HepG2 (cell line): ENCODE data around the gene KCTD15. TPM values are rescaled to one million over a fixed set of nuclear protein-coding genes. Genes with fewer than 3 reads are reported as not detected.

Source experiments
- DMTF1 ChIP-seq: sonication (generic); formaldehyde crosslinking; IDR thresholded peaks from 2 replicates; pipeline ENCODE4 v1.4.0; 2020; ENCODE audit warnings: mild to moderate bottlenecking, missing genetic modification reagents
- PLRG1 ChIP-seq: fragments of 450-650 bp; conservative IDR thresholded peaks from 2 replicates; pipeline ENCODE4 v1.6.1; 2016
- PRPF4 ChIP-seq: fragments of 200-400 bp; formaldehyde crosslinking; IDR thresholded peaks from 2 replicates; pipeline ENCODE4 v1.6.1; 2016; ENCODE audit warnings: low read length, low read depth; ENCODE audit not compliant: poor library complexity, severe bottlenecking
- RXRB ChIP-seq: IDR thresholded peaks from 2 replicates; pipeline ENCODE4 v1.6.1; 2016; ENCODE audit warnings: borderline replicate concordance, missing genetic modification reagents, missing compliant biosample characterization
- U2AF1 ChIP-seq: fragments of 200-400 bp; formaldehyde crosslinking; optimal IDR thresholded peaks from 2 replicates; pipeline ENCODE3; 2017; ENCODE audit warnings: mild to moderate bottlenecking, low read depth, low read length
- ZNF337 ChIP-seq: sonication (generic); formaldehyde crosslinking; IDR thresholded peaks from 2 replicates; pipeline ENCODE4 v1.5.1; 2020; ENCODE audit warnings: missing genetic modification reagents, low read depth, mild to moderate bottlenecking, borderline replicate concordance
- ZNF619 ChIP-seq: sonication (generic); formaldehyde crosslinking; IDR thresholded peaks from 2 replicates; pipeline ENCODE4 v1.4.0; 2020; ENCODE audit warnings: mild to moderate bottlenecking, missing genetic modification reagents
- ZNF766 ChIP-seq: sonication (generic); formaldehyde crosslinking; IDR thresholded peaks from 2 replicates; pipeline ENCODE4 v1.5.0; 2020; ENCODE audit warnings: missing genetic modification reagents, borderline replicate concordance
- polyA plus RNA-seq, 8 experiments: library from polyadenylated mRNA; depleted of rRNA in 3 of 8; stranded (reverse) in 7 of 8; unstranded in 1 of 8; fragments of >200 nt; fragmentation: Illumina TruSeq in 4 of 8; extraction: Trizol in 4 of 8; gene quantifications; 2 replicates each; pipeline versions ENCODE4 v1.2.1 to v1.2.3, GENCODE V29; 2011 to 2016; ENCODE audit warnings: low read depth in 4 of 8, missing spikeins in 1 of 8, mixed read lengths in 1 of 8; ENCODE audit not compliant: insufficient read depth in 1 of 8
- total RNA-seq, 5 experiments: library from RNA; depleted of rRNA; stranded (reverse); fragments of >200 nt; fragmentation: Illumina TruSeq; extraction: Trizol; gene quantifications; 2 replicates each; pipeline ENCODE4 v1.2.3, GENCODE V29; 2016; ENCODE audit warnings: low read depth in 1 of 5
- TF ChIP-seq, protein P1 (sequence below), 2 experiments: fragments of 450-650 bp in 1 of 2; sonication (generic) in 1 of 2; formaldehyde crosslinking in 1 of 2; IDR thresholded peaks; 2 replicates each; pipeline versions ENCODE4 v1.6.1 to v1.8.0; 2016 to 2022; ENCODE audit warnings: antibody characterized with exemption in 1 of 2, mild to moderate bottlenecking in 1 of 2, missing genetic modification reagents in 1 of 2
- TF ChIP-seq, protein P2 (sequence below): sonication (generic); formaldehyde crosslinking; IDR thresholded peaks from 2 replicates; pipeline ENCODE4 v1.9.0; 2021; ENCODE audit warnings: missing genetic modification reagents, borderline replicate concordance
- TF ChIP-seq, protein P3 (sequence below): sonication (generic); formaldehyde crosslinking; IDR thresholded peaks from 2 replicates; pipeline ENCODE4 v1.5.0; 2020; ENCODE audit warnings: missing genetic modification reagents
- TF ChIP-seq, protein P4 (sequence below): sonication (generic); formaldehyde crosslinking; IDR thresholded peaks from 2 replicates; pipeline ENCODE4 v1.5.0; 2020; ENCODE audit warnings: missing genetic modification reagents, mild to moderate bottlenecking, borderline replicate concordance

Gene KCTD15
- total and polyA plus RNA-seq, 2 of the 13 experiments (the other 11 are each of a cell fraction or from before 2014, with no cell fraction given), result 13.2 to 16.7 TPM

- TF ChIP-seq, protein P1, sequence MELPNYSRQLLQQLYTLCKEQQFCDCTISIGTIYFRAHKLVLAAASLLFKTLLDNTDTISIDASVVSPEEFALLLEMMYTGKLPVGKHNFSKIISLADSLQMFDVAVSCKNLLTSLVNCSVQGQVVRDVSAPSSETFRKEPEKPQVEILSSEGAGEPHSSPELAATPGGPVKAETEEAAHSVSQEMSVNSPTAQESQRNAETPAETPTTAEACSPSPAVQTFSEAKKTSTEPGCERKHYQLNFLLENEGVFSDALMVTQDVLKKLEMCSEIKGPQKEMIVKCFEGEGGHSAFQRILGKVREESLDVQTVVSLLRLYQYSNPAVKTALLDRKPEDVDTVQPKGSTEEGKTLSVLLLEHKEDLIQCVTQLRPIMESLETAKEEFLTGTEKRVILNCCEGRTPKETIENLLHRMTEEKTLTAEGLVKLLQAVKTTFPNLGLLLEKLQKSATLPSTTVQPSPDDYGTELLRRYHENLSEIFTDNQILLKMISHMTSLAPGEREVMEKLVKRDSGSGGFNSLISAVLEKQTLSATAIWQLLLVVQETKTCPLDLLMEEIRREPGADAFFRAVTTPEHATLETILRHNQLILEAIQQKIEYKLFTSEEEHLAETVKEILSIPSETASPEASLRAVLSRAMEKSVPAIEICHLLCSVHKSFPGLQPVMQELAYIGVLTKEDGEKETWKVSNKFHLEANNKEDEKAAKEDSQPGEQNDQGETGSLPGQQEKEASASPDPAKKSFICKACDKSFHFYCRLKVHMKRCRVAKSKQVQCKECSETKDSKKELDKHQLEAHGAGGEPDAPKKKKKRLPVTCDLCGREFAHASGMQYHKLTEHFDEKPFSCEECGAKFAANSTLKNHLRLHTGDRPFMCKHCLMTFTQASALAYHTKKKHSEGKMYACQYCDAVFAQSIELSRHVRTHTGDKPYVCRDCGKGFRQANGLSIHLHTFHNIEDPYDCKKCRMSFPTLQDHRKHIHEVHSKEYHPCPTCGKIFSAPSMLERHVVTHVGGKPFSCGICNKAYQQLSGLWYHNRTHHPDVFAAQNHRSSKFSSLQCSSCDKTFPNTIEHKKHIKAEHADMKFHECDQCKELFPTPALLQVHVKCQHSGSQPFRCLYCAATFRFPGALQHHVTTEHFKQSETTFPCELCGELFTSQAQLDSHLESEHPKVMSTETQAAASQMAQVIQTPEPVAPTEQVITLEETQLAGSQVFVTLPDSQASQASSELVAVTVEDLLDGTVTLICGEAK (IDR thresholded peaks at IDR 0.05), result no peak
- TF ChIP-seq, protein P1 (CRISPR knock-in tag; IDR thresholded peaks at IDR 0.05), result no peak
- TF ChIP-seq U2AF1 (no peak), DMTF1 (no peak), ZNF337 (CRISPR knock-in tag) (no peak), PRPF4 (no peak), RXRB (no peak; the same call in 1 of the 2 replicates), PLRG1 (no peak), ZNF619 (CRISPR knock-in tag) (peak; percentile 76; the same call in 1 of the 2 replicates), ZNF766 (CRISPR knock-in tag) (no peak)
- TF ChIP-seq, protein P2, sequence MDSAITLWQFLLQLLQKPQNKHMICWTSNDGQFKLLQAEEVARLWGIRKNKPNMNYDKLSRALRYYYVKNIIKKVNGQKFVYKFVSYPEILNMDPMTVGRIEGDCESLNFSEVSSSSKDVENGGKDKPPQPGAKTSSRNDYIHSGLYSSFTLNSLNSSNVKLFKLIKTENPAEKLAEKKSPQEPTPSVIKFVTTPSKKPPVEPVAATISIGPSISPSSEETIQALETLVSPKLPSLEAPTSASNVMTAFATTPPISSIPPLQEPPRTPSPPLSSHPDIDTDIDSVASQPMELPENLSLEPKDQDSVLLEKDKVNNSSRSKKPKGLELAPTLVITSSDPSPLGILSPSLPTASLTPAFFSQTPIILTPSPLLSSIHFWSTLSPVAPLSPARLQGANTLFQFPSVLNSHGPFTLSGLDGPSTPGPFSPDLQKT (CRISPR knock-in tag), result no peak
- TF ChIP-seq, protein P3, sequence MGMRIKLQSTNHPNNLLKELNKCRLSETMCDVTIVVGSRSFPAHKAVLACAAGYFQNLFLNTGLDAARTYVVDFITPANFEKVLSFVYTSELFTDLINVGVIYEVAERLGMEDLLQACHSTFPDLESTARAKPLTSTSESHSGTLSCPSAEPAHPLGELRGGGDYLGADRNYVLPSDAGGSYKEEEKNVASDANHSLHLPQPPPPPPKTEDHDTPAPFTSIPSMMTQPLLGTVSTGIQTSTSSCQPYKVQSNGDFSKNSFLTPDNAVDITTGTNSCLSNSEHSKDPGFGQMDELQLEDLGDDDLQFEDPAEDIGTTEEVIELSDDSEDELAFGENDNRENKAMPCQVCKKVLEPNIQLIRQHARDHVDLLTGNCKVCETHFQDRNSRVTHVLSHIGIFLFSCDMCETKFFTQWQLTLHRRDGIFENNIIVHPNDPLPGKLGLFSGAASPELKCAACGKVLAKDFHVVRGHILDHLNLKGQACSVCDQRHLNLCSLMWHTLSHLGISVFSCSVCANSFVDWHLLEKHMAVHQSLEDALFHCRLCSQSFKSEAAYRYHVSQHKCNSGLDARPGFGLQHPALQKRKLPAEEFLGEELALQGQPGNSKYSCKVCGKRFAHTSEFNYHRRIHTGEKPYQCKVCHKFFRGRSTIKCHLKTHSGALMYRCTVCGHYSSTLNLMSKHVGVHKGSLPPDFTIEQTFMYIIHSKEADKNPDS (CRISPR knock-in tag), result 0 out of 2 replicates have a peak, but pooled peaks have one; percentile 32
- TF ChIP-seq, protein P4, sequence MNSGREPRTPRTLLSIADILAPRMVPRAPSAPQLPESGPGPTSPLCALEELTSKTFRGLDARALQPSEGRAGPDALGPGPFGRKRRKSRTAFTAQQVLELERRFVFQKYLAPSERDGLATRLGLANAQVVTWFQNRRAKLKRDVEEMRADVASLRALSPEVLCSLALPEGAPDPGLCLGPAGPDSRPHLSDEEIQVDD (CRISPR knock-in tag), result no peak
Measured at GRCh38 chr19:33778089-33778791, 18.4 kb upstream of the KCTD15 start (continued).
